ENCODE results near the gene FHDC1.

Gene FHDC1

GRCh38 chr4:153014460-153014859, 78.3 kb downstream of the FHDC1 start:
- no peak for DNase-seq

- DNase-seq = no peak
Measured at GRCh38 chr4:153016592-153016991, 80.5 kb downstream of the FHDC1 start.

- DNase-seq = no peak
Measured at GRCh38 chr4:153018031-153018430, 81.9 kb downstream of the FHDC1 start.

GRCh38 chr4:153018684-153019083, 82.6 kb downstream of the FHDC1 start:
- no peak for DNase-seq

GRCh38 chr4:153019906-153020305, 83.8 kb downstream of the FHDC1 start:
- DNase-seq = no peak

- DNase-seq = no peak
Measured at GRCh38 chr4:153020457-153020856, 84.3 kb downstream of the FHDC1 start.

- DNase-seq = peak; percentile 40
Measured at GRCh38 chr4:153021276-153021675, 85.2 kb downstream of the FHDC1 start.

GRCh38 chr4:153022241-153022715, 86.2 kb downstream of the FHDC1 start:
- no peak for DNase-seq

GRCh38 chr4:153023139-153023538, 87.0 kb downstream of the FHDC1 start:
- DNase-seq = no peak

- DNase-seq = no peak
Measured at GRCh38 chr4:153023692-153024394, 87.7 kb downstream of the FHDC1 start.

- no peak for DNase-seq
Measured at GRCh38 chr4:153024466-153024865, 88.3 kb downstream of the FHDC1 start.

- DNase-seq = no peak
Measured at GRCh38 chr4:153025406-153025805, 89.3 kb downstream of the FHDC1 start.

GRCh38 chr4:153026591-153027346, 90.6 kb downstream of the FHDC1 start:
- no peak for DNase-seq

GRCh38 chr4:153027866-153028265, 91.7 kb downstream of the FHDC1 start:
- no peak for DNase-seq

GRCh38 chr4:153028535-153028934, 92.4 kb downstream of the FHDC1 start:
- DNase-seq = no peak

Data from right hindlimb (tissue), 1 donor.